ENCODE data around the gene CCDC85A. TPM values are rescaled to one million over a fixed set of nuclear protein-coding genes. Genes with fewer than 3 reads are reported as not detected.

The CCDC85A gene
- total and polyA plus RNA-seq, 2 of the 8 experiments (the other 6 are each of a cell fraction or from before 2014, with no cell fraction given): 0.20 TPM; not detected in 1

DNA sequence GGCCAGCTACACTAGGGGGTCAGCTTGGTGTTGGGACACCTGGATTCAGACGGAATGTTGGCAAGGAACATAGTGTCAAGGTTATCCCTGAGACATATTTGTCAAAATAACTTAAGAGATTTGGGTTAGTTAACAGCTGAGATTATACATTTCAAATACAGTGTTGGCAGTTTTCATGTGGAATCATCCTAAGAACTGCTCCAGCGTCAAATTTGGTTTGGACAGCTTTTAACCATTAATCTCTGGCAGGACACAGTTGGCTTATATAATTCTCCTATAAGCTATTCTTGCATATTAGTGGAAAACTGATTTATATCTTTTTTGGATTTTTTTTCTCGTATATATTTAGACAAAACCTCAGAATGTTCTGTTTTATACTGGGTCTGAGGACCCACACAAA lies 132.2 kb downstream of the CCDC85A start:
- Histone ChIP-seq H3K23ac (ENCODE audit: insufficient read length) (no peak overlapping the region), H3K79me1 (ENCODE audit: low read depth, low read length) (no peaks in the 10 kb centered on the region), H4K5ac (ENCODE audit: insufficient read length, low read depth, low read length) (no peak overlapping the region), H4K20me1 (replicated peaks in 1 of 2; ENCODE audit: control insufficient read depth in 1 of 2, insufficient read depth in 2 of 2, low read length in 2 of 2) (no peaks in the 10 kb centered on the region), H3K79me2 (ENCODE audit: control insufficient read depth in 1 of 2, insufficient read depth in 2 of 2, low read length in 2 of 2) (no peaks in the 10 kb centered on the region), H4K91ac (replicated peaks; ENCODE audit: insufficient read length, low read length) (no peak overlapping the region), H2BK15ac (ENCODE audit: low read length) (no peak overlapping the region), H3K9ac (replicated peaks in 1 of 4; ENCODE audit: extremely low read depth in 1 of 4, low read depth in 3 of 4, low read length in 3 of 4) (no peak overlapping the region), H3K27me3 (replicated peaks in 1 of 4; ENCODE audit: control insufficient read depth in 3 of 4, extremely low read depth in 1 of 4, insufficient read depth in 3 of 4, low read length in 3 of 4) (no peaks in the 10 kb centered on the region), H2AK5ac (ENCODE audit: low read depth, low read length) (no peak overlapping the region), H4K8ac (ENCODE audit: extremely low read depth, insufficient read depth, low read length) (no peak overlapping the region), H3K9me3 (ENCODE audit: insufficient read depth in 2 of 2, low read depth in 1 of 2, low read length in 1 of 2) (no peaks in the 10 kb centered on the region), H3K27ac (ENCODE audit: low read depth, low read length) (no peak overlapping the region), H3K4me1 (replicated peaks in 1 of 4; ENCODE audit: control insufficient read depth in 3 of 4, insufficient read depth in 4 of 4, low read length in 3 of 4) (no peaks in the 10 kb centered on the region), H3K4me3 (ENCODE audit: extremely low read depth in 1 of 4, insufficient read depth in 2 of 4, low read depth in 3 of 4, low read length in 4 of 4) (no peak overlapping the region), H3K36me3 (ENCODE audit: control insufficient read depth in 2 of 4, insufficient read depth in 4 of 4, low read length in 3 of 4) (no peaks in the 10 kb centered on the region), H3K18ac (ENCODE audit: extremely low read depth, low read length) (no peak overlapping the region), H3K4ac (replicated peaks; ENCODE audit: insufficient read length, low read depth, low read length) (no peak overlapping the region), H2BK120ac (replicated peaks; ENCODE audit: low read depth, low read length) (no peak overlapping the region), H2AFZ (ENCODE audit: low read length) (no peak overlapping the region), H3K23me2 (ENCODE audit: low read depth, low read length) (no peaks in the 10 kb centered on the region), H2BK20ac (ENCODE audit: low read length) (no peak overlapping the region), H3K4me2 (ENCODE audit: insufficient read depth in 1 of 2, low read depth in 2 of 2, low read length in 2 of 2) (no peak overlapping the region), H2BK5ac (ENCODE audit: low read depth, low read length) (no peak overlapping the region), H3K14ac (ENCODE audit: insufficient read length) (no peak overlapping the region), H2BK12ac (ENCODE audit: low read depth, low read length) (no peak overlapping the region), H3K56ac (replicated peaks; ENCODE audit: insufficient read length, low read depth, low read length) (no peak overlapping the region)
- WGBS, 2 experiments (ENCODE audit: extremely low coverage in 1 of 2, insufficient coverage in 1 of 2, insufficient read length in 1 of 2, insufficient replicate concordance in 2 of 2, low coverage in 1 of 2, low lambda C conversion rate in 2 of 2, missing lambda C conversion rate in 1 of 2): 79% methylated on average over 3 of the region's 3 CpGs; no CpG with 5 or more reads in 1 of the 2 experiments
- POLR2A ChIA-PET (ENCODE audit: partially characterized antibody): no interaction called here
- DNase-seq (ENCODE audit: low read depth in 1 of 2, low spot score in 2 of 2) (no peak), FAIRE-seq (no peak)
- CTCF ChIA-PET (ENCODE audit: partially characterized antibody): no interaction called here
- TF ChIP-seq SIRT6 (IDR thresholded peaks at IDR 0.05; ENCODE audit: low read length) (no peak), POLR2A (IDR thresholded peaks at IDR 0.05; ENCODE audit: control extremely low read depth in 1 of 2, low read depth in 2 of 2, low read length in 2 of 2) (no peak), YY1 (IDR thresholded peaks at IDR 0.05; ENCODE audit: low read depth, low read length) (no peak), CTBP2 (IDR thresholded peaks at IDR 0.05; ENCODE audit: borderline replicate concordance, insufficient read depth, insufficient read length, low read length) (no peak), EP300 (IDR thresholded peaks at IDR 0.05; ENCODE audit: borderline replicate concordance in 1 of 2, low read depth in 2 of 2, low read length in 2 of 2) (no peak), EZH2 (IDR thresholded peaks at IDR 0.05; ENCODE audit: low read depth, low read length, severe bottlenecking) (no peak), GABPA (IDR thresholded peaks at IDR 0.05; ENCODE audit: borderline replicate concordance, insufficient read depth, low read length) (no peak), TEAD4 (IDR thresholded peaks at IDR 0.05; ENCODE audit: low read depth, low read length) (no peak), NRF1 (IDR thresholded peaks at IDR 0.05; ENCODE audit: low read depth, low read length) (no peak), JUND (IDR thresholded peaks at IDR 0.05; ENCODE audit: low read length) (no peak), CEBPB (IDR thresholded peaks at IDR 0.05; ENCODE audit: low read depth, low read length) (no peak), TAF1 (IDR thresholded peaks at IDR 0.05; ENCODE audit: low read depth, low read length) (no peak)

Data from H1 (cell line).